Heart left ventricle (tissue), 13 donors: ENCODE data around the gene ESR2.

Experiments used
- CTCF ChIP-seq, 12 donors: fragments of 200-600 bp; sonication (generic) in 4 of 12; IDR thresholded peaks; one replicate each; pipeline versions ENCODE4 v1.5.0 to v1.8.0; 2018 to 2022; ENCODE audit warnings: antibody characterized with exemption in 12 of 12, mild to moderate bottlenecking in 5 of 12
- POLR2A ChIP-seq, 2 donors: fragments of 450-650 bp; IDR thresholded peaks; one replicate each; pipeline ENCODE4 v1.6.1; 2017; ENCODE audit warnings: antibody characterized with exemption in 2 of 2, mild to moderate bottlenecking in 2 of 2, moderate library complexity in 2 of 2
- donor health status: ischemic (EF 13 %, LVEDD 7.1; RV severe dilation, severe dysfunction).
- donor health status: DM: no; HTN: yes; CAD: no.
- donor health status: DM: no; HTN: no; CAD: no.
- donor health status: ischemic (EF 25% LVEDD 6.9; RV normal size, moderate dysfunction).
- donor health status: ischemic (EF 25% LVEDD 5.7; RV mildly dilated, moderate dysfunction).
- donor health status: ischemic (EF 35%, LVEDD 5.7; RV mildly dilated, moderate dysfunction).
- donor health status: nonischemic (EF 11% LVEDD 7.7; RV severe dilation, severe dysfunction).
- donor health status: DM: yes; HTN: yes; CAD: no.
- donor health status: PGD.
- donor health status: ischemic (EF 29% LVEDD 5.4; RV normal size, mild dysfunction).
- donor health status: nonischemic (EF 23%, LVEDD 6.1; RV moderate dilation, normal function).

- TF ChIP-seq CTCF (IDR thresholded peaks at IDR 0.05) (no peak), POLR2A (IDR thresholded peaks at IDR 0.05) (no peak)
Observed at GRCh38 chr14:64082837-64083236, 211.3 kb downstream of the ESR2 start.
